ENCODE data around the gene HIBCH. TPM values are rescaled to one million over a fixed set of nuclear protein-coding genes. Genes with fewer than 3 reads are reported as not detected.

The HIBCH gene
- total RNA-seq, 1 experiment from 2014 or later, result 15.4 TPM

DNA sequence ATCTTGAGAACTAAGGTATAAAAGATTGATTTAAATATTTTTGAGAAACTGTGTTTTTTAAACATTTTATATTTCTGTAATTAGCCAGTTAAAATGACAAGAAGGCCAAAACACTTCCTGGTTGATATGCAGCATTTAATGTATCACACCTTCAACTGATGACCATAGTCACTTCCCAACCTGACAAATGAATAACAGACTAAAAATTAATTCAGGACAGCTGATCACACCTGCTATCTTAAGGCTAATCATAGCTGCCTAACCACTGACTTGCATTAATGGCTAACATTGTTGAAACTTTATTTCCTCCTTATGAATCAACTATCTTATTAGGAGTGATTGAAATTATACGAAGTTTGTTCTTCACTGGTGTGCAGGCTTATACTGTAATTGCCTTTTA, 131.3 kb downstream of the HIBCH start:
- DNase-seq (ENCODE audit: low spot score), result no peak

DNA sequence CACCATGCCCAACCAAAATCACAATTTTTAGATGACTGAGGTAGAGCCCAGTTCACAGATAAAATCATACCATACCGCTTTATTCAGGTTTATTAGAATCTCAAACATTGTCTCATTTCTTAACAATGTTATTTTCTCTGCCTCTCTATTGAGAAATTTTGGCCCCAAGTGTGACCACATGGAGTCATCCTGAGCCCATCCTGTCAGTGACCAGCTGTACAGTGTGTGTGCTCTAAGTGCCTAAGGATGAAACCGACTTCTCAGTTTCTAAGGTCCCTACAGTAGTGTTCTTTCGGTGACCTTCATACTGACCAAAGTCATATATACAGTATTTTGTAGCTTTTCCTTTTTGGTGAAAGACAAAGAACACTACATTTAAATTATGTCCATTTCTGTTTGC, 133.4 kb downstream of the HIBCH start:
- DNase-seq (ENCODE audit: low spot score), result no peak

GRCh38 chr2:190185380-190185779, 134.2 kb downstream of the HIBCH start:
- DNase-seq (ENCODE audit: low spot score), result no peak

DNA sequence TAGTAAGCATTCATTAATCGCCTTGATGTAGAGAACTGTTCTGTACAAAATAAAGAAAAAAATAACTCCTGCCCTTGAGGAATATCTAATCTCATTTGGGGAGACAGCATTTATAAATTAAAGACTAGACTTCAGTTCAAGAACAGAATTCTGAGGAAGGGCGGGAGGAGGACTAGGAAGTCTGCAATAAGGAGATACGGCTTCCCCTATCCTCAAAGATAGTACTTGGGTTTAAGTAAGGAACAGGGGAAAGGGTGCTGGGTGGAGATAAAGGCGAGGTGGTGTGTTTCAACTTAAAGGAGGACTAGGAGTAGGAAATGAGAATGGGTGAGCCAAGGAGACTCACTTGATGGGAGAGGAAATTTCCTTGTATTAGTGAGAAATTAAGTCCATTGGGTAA, 135.2 kb downstream of the HIBCH start:
- no peak for DNase-seq (ENCODE audit: low spot score)

GRCh38 chr2:190183539-190183938, 136.1 kb downstream of the HIBCH start:
- no peak for DNase-seq (ENCODE audit: low spot score)

DNA sequence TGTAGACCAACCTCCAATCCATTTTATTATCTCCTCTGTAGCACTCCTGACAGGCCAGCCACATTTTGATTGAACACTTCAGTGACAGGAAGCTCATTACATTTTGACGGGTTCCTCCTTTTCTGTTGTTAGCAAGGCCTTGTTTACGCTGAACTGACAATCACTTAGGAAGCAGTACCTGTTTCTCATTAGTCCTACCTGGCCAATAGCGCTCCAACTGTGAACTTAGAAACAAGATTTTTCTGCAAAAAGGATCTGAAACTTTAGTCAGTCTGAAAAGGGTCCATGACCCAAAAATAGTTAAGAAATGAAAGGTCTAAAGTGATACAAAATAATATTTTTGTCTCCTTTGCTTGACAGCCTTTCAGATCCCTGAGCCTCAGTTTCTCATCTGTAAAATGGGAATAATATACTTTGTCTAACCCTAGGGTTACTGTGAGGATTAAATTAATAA, 137.5 kb downstream of the HIBCH start:
- no peak for DNase-seq (ENCODE audit: low spot score)

DNA sequence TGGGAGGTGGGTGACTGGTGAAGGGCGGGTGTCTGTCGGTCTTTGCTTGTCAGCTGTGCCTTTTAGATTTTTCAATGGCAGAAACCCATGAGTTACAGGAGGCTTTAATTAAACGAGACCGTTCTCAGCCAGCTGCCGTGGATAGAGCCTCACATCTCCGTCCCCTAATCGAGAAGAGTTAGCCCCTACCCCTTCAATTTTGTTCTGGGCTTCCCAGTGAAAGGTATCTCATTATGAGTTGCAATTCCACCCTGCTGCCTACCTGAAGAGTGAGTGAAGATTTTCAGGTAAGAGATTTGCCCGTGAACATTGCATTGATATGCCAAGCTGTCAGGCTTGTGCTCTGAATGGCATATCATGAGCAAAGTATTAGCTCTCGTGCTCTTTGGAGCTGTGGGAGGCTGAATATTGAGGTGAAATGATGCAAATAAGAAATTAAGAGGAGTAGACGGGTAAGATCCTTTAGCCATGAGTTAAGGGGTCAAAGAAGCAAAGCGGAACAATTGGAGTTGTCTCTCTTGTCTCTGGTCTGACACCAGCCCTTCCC, 138.4 kb downstream of the HIBCH start:
- no peak for DNase-seq (ENCODE audit: low spot score)

DNA sequence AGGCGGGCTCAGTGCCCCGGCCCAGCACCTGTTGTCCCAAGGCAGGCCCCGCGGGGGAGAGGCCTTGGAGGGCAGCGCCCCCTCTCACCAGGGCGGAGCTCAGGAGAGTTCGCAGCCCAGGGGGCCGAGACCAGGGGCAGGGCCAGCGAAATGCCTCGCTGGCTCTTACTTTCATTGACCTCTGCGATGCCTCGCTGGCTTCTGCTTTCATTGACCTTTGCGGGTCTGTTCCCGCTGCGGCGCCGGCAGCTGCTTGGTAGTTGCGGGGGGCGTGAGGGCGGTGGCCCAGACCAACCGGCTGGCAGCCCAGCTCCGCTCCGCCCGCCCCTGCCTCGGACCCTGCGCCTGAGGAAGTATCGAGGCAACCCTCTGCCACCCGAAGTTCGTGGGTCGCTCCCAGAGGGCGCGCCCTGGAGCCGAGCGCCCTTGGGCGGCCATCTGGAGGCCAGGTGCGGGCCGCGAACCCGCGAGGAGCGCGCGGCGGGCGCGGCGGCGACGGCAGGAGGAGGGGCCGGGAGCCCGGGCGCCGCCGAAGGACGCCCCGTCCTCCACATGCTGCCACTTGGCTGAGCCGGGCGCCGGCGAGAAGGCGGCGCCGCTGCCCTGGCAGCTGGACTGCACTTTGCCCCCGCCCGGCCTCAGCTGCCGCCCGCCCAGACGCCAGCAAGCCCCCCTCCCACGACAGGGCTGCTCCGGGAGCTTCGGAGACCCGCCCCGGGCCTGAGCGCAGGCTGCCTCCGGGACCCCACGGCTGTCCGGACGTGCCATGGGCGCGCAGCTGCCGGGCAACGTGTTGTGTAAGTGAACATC, 139.1 kb downstream of the HIBCH start:
- no peak for DNase-seq (ENCODE audit: low spot score)

DNA sequence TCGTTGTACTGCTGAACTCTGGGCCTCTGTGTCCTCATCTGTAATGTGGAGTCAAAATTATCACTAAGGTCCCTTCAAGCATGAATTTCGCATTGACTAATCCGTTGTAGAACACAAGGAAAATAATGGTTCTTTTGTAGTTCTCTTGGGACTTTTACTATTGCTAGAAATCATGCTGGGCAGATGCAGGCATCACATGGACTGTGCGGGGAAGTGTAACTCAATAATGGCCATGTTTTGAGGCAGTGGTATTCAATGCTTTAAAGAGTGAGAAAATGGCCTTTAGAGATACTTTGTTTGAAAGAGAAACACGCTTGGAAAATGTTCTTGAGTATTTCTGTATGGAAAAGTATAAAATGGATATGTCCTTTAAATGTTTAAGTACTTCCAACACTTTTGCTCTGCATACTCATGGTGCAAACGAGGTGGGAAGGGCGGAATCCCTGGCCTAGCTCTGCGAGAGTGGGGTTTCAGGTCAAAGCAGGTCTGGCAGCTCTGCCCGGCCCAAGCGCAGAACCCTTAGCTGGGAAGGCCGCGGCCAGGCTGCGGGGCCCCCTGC, 139.8 kb downstream of the HIBCH start:
- DNase-seq (ENCODE audit: low spot score), result no peak

DNA sequence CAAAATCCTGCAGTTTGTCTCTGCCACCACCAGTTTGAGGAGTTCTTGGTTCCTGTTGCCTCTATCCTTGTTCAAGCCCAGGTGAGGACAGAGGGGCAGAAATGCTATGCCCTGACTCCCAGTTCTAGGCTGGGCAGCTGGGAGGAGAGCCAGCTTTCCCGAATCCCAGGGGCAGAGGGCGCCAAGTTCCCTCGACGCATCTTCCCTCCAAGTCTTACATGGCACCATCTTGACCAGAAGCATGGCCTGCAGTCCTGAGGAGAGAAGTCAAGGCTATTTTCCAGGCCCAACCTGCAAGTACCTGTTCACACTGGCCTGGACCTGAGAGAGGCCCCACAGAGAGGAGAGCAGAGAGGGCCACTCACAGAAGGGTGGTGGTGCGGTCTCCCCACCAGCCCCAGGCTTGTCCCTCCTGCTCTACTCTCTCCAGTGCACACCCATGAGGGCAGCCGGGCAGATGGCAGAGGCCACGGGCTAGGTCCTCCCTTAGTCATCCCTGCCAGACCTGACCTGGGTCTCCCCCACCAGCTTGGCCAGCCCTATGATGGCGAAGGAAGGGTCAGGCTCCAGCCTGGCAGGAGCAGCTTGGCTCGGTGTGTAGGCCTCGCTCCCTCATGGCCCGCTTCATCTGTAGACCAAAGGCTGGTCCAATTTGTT, 141.4 kb downstream of the HIBCH start:
- no peak for DNase-seq (ENCODE audit: low spot score)

- DNase-seq (ENCODE audit: low spot score), result no peak
These were observed 142.2 kb downstream of the HIBCH start for GRCh38 chr2:190177249-190178040.

GRCh38 chr2:190173392-190173791, 146.2 kb downstream of the HIBCH start:
- DNase-seq (ENCODE audit: low spot score), result no peak

GRCh38 chr2:190170673-190171072, 149.0 kb downstream of the HIBCH start:
- no peak for DNase-seq (ENCODE audit: low spot score)

DNA sequence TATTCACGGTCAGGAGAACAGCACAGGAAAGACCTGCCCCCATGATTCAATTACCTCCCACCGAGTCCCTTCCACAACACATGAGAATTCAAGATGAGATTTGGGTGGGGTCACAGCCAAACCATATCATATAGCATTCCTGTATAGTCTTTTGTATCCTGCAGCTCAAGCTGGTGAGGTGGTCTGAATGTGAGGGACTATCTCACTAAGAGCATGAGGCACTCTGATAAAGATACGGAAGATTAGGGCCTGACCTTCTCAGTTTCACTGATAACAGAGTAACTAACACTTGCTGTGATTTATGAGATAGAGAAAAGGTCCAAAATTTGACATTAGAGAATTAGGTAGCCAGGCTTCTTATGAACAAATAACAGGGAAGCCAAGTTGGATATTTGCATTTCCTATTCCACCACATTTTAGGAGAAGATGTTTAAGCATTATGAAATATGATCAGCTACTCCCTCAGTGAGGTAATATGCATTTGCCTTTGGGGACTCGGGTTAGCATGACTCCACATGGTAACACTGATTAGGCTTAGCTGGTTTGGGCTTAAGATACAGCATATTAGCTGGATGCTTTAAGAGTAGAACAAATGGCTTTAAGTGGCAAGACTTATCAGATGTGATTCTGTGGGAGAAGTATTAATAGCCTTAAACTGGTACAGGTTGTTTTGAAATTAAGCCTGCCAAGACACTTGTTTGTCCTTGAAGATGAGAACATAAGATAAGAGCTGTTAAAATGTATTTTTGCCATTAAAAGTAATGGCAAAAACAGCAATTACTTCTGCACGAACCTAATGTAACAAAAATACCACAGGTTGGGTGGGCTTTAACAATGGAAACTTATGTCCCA, 150.2 kb downstream of the HIBCH start:
- no peak for DNase-seq (ENCODE audit: low spot score)

- DNase-seq (ENCODE audit: low spot score), result no peak
These were observed 151.9 kb downstream of the HIBCH start for GRCh38 chr2:190167702-190168101.

DNA sequence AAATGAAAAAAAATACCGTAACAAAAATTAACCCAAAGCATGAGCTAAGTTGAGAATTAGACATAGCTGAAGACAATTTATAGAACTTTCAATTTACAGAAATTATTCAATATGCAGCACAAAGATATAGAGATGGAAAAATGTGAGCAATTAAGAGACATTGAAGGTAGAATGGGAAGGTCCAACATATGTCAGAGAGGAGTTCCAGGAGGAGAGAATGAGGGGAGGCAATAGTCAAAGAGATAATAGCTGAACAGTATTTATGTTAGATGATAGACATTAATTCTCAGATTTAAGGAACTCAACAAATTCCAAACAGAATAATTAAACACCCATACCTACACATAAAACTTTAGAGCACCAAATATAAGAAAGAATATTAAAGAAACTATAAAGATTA, 154.1 kb downstream of the HIBCH start:
- no peak for DNase-seq (ENCODE audit: low spot score)

DNA sequence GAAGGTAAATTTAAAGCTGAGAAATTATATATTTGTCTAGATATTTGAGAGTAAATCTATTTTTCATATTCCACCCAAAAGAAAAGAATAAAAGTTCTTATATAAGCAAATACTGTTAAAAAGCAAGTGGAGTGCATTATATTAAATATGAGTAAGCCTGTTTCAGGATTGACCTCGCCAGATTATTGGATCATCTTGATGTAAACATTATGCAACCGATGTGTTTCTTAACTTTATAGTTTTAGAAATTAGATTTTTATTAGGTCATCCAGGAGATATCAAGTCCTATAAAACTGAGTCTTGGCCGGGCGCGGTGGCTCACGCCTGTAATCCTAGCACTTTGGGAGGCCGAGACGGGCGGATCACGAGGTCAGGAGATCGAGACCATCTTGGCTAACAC, 156.8 kb downstream of the HIBCH start:
- DNase-seq (ENCODE audit: low spot score), result no peak

- DNase-seq (ENCODE audit: low spot score), result no peak
These were observed 160.2 kb downstream of the HIBCH start for GRCh38 chr2:190159453-190159852.

DNA sequence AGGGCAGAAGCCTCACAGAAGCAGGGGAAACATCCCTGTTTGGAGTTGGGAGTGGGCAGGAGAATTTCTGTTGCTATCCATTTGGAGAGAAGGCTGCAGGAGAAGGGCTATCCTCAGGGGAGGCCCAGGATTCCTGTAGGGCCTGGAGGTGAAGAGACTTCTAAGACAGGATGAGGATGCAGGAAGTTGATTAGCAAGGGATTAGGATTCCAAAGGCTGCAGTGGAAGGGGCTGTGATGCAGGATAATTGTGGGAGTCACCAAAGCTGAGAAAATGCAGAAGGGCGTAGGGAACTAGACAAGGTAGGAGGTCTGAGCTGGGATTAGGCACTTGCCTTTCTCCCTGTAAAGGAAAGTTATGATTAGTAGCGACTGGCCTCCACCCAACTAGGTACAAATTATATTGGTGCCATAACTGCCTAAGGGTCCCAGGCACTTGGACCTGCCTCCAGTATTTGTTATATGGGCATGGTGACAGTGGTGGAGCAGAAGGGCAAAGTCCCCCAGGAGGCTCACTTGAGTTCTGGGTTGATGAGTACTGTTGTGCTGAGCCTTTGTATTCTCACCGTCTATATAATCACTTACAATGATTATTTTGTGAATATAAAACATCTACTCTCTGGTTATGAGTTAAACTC, 160.7 kb downstream of the HIBCH start:
- DNase-seq (ENCODE audit: low spot score), result no peak

All from H4 (cell line).